Measurements from ENCODE around the gene RPS23.

RPS23 gene

DNA sequence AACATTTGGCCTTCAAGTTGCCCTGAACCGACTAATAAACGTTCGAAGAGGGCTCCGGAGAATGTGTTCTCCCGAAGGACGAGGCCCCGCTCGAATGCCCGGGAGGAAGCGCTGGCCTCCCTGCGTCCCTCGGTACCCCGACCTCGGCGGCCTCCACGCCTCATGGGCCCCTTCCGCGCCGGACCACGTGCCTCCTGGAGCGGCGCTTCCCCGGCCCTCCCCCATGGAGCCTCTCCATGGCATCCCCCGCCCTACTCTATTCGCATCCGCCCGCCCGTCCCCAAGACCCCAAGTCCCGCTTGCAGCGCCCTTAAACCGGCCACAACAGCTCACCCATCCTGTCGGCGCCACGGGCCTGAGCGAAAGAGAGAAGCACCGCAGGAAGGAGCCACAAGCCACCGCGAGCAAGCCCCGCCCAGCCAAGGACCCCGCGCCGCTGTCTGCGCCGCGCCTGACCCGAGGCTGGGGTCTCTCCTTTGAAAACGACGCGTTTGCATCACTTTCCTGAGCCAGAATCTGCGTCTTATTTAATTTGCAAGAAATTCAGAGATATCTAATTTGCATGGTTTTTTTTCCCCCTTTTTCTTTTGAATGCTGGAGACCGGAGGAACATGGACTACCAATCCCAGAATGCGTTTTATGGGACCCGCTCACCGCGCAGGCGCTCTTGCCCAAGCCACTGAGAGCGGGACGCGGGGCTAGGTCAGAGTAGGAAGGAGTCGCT lies at the start of gene RPS23:
Gene RPS23, minus strand, starts transcription at position 368 of the 724 bp plus-strand sequence. Its CDS starts 31 bp downstream, at position 337.
- DNase-seq, result peak; percentile 85 to 88

DNA sequence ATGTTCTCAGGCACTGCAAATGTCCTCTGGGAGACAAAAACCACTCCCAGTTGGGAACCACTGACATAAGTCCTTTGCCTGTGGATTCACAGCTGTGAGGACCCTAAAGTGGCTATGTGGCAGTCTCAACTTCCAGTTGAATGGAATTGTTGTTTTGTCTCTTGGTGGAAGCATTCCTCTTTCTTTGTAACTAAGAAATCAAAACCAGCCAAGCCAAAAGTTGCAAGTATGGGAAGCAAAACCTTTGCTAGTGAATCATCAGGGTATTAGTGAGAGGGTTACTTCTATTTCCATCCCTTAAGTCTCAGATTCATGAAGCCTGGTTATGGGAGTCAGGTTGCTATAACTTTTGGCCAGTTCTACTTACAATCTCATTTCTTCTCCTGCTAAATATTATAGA lies 49.8 kb upstream of the RPS23 start:
- no peak for DNase-seq

DNA sequence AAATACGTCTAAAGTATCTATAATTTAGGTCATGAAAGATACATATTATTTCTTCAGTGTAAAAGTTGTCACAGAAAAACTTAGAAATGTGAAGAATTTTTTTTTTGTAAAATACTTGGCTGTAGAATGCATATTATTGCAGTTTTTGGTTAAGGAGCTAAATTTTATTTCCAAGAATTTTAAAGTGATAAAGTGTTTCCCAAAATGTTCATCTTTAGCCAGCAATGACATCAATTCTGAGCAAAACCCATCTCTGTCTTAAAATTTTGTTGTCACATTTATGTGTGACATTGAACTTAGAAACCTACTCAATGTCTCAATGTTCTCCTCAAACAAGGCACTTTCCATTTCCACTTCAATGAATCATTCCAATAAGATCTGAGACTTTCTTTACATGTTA lies 47.8 kb upstream of the RPS23 start:
- no peak for DNase-seq

DNA sequence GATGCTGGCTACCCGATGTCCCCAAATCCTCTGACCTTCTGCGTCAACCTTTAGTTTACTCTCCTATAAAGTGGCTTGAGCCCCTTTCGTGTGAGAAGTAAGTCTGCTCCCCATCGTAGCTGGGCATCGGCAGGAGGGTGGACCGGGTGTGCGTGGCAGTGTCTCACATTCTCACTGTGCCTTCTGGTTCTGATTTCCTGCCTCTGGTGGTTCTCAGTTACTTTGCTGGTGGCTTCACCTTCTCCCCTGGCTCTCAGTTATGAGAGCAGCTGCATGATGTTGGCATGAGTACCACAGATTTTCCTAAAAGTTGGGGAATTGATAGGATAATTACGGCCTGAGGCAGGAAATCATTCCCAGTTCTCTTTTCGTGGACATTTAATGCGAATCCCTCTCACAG lies 47.0 kb upstream of the RPS23 start:
- no peak for DNase-seq

DNA sequence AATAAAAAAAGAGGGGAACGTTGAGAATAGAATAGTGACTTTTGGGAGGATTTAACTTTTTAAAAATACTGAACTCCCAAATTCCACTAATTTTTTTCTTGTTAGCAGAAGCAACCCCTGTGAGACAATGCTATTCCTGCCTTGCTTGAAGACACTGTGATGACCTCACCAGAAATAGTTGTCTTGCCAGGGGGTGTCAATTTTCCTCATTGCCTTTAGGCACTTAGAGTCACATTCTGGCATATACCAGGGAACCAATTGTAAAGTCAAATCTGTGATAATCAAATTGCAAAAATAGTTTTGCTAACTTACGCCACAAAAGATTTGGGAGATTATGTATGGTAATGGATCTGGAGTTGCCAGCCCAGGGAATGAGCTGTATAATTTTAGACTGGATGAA lies 42.8 kb upstream of the RPS23 start:
- no peak for DNase-seq

DNA sequence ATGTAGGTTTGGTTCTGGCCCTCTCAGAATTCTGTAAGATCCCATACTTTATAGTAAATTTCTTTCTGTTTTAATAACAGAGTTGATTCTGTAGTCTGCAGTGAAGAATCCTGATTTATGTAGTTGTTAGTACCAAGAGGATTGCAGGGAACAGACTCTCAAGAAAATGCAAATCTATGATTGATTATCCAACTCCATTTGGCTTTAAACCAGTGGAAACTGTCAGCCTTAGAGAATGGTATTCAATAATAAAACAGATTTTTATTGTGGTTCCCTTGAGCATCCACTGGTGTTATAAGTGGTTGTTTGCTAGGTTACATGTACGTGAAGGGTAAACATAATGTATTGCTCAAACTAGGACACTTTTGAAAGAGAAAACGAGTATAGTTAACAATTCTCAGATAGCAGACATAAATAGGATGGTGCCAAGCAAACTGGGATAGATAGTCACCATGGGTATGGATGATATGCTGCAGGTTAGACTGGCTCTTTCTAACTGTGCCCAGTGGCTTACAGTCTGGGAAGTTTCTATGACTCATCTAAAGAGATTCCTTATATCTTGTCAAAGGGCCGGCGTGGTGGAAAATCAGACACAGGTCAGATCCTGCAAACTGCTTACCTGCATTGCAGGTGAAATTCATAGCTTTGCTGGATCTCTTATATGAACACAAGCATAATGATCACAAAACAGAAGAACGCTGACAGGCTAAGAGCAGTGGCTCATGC lies 41.7 kb upstream of the RPS23 start:
- no peak for DNase-seq

DNA sequence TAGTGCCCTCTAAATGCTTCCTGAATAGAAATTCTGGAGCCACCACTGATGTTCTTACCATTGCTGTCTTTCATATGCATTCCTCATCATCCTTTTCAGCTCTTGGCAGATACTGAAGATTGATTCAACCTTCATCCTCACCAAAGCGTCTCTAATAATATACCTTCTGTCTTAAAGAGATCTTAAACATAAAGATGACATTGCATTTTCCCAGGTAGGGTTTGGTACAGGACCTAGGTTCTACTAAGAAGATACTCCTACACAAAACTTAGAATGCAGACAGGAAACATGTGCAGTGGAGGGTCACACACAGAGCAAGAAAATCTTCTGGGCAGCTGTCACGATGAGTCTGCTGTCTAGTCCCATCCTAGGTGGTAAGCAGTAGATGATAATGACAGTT lies 41.0 kb upstream of the RPS23 start:
- DNase-seq, result no peak

DNA sequence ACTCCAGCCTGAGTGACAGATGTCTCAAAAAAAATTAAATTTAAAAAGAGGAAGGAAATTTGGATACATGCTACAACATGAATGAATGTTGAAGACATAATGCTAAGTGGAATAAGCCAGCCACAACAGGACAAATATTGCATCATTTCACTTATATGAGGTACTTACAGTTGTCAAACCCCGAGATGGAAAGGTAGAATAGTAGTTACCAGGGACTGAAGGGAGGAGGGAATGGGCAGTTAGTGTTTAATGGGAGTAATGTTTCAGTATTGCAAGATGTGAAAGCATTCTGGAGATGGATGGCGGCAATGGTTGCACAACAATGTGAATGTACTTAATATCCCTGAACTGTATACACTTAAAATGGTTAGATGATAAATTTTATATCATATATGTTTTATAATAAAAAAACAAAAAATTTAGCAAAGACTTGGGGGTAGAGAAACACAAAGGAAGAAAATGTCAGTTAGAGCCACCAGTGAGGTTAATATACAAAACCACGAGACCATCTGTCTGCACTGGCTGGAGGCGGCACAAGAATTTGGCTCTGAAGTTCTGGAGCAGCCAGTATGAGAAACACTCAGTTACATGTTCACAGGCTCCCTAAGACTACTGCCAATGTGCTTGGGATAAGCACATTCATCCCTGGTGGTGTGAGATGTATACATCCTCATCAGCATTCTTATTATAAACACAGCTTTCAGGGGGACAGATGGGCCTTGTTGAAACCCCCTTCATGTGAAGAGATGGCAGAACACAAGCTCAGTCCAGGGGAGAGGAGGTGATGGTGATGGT lies 37.0 kb upstream of the RPS23 start:
- no peak for DNase-seq

DNA sequence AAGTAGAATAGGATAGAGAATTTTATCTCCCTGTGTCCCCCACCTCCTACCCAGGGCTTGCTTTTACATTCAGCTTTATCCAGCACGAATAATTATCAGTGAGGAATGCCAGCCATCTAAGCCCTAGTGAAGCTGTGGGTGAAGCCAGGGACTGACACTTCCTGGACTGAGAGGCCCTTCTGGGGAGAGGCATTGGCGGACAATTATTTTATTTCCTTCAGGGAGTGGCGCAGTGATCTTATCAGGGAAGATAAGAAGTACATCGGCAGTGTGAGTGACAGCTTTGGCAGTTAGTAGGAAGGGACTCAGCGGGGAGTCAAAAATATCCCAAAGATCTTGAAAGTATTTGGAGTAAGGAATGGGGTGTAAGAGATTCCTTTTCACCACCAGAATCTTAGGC lies 34.9 kb upstream of the RPS23 start:
- no peak for DNase-seq

DNA sequence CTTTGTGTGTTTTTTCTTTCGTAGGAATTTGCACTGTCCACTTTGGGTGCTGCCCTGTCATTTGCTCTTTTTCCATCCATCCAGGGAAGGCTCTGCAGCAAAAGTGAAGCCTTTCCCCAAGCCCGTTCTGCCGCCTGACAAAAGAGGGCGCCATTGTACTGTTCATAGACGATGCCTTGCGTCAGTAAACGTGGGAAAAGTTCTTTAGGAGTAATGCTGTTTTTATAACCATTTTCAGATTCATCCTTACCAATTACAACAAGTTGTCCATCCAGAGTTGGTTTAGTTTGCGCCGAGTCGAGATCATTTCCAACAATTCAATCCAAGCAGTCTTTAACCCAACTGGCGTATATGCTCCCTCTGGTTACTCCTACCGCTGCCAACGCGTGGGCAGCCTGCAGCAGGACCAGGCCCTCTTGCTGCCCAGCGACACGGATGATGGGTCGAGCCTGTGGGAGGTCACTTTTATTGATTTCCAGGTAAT lies 34.3 kb upstream of the RPS23 start:
- peak in 1 of 2 donors; percentile 21 for DNase-seq

DNA sequence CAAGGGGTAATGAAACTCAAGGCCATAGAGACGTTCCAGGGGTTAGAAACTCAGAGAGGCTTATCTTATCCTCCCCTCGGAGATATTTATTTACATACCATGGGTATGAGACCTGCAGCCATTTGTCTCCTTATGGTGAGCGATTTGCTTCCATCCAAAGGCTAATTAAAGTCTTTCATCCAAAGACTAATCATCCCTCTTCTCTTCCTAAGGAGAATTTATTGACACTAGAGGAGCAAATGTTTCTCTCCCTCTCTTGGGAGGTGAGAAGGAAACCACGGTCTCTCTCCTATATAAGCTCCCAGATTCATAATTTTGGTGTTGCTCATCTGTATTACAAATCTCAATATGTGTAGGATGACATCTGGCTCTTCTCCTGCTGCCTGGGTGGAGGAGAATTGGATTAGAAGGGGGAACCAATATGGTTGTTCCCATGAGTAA lies 31.0 kb upstream of the RPS23 start:
- DNase-seq, result no peak

DNA sequence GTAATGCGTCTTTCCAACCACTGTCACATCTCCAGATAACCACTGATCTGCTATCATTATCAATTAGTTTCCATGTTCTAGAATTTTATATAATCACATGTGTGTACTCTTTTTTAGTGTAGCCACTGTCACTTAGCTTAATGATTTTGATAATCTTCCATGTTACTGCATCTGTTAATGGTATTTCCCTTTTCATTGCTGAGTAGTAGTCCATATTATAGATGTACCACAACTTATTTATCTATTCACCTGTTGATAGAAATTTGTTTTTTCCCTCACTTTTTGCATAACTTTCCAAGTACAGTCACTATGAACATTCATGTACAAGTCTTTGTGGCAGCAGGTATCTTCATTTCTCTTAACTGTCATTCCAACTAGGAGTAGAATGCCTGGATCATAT lies 30.3 kb upstream of the RPS23 start:
- no peak for DNase-seq

DNA sequence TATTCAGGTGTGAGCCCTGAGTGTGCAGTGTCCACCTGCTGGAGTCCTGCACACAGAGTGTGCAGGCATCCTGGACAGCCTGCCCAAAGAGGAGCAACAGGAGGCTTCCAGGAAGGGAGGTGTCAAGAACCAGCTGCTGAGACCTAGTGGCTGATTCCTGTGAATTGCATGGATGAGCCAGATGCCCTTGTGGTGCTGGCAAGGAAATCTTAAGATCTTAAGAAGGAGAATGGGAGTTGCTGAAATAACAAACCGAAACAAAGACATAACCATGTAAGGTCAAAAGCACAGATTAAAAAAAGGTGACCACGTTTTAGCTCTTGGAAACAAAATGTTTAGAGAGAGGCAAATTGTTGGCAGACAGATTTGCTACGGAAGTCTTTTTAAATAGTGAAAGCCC lies 29.3 kb upstream of the RPS23 start:
- DNase-seq, result no peak

DNA sequence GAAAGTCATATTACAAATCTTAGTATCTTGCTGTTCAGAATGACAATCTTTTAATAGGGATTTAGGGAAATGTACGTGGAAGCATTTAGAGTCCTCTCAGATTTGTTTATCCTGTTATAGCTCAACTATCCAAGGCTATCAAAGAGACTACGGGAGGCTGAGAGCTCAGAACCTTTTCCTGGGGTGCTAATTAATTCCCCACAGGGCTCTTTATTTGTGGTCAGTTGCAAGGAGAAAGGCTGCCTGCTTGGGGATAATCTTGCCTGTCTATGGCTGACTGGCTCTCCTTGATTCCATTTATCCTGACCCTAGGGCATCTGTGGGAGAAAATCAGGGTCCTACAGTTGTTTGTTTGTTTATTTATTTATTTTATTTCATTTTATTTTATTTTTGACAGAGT lies 28.0 kb upstream of the RPS23 start:
- no peak for DNase-seq

DNA sequence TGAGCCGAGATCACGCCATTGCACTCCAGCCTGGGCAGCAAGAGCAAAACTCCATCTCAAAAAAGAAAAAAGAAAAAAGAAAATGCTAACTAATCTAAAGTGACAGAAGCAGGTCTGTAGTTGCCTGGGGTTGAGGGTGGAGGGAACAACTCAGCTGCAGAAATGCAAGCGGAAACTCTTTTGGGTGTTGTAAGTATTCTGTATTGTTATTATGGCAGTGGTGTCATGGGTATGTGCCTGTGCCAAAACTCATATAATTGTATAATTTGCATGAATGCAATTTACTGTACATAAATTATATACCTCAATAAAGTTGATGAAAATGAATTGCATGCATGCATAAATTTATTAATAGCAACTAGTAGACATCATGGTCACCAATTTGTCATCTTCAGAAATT lies 23.0 kb upstream of the RPS23 start:
- no peak for DNase-seq

DNA sequence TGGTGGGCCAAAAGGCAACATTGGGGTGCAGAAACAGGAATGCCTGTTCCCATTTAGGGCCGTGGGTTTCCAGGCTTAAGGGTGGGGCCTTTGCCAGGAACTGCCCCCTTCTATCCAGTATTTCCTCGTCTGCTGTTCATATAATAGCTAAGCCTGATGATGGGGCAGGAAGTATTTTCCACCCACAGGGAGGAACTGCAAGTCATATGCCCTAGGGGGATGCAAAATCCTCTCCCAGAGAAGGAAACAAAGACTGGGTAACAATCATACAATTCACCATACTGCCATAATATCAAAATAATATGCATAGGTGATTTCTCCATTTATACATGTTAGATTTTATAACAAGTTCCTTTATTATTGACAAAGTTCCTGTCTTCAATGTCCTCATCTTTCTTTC lies 20.5 kb upstream of the RPS23 start:
- no peak for DNase-seq

DNA sequence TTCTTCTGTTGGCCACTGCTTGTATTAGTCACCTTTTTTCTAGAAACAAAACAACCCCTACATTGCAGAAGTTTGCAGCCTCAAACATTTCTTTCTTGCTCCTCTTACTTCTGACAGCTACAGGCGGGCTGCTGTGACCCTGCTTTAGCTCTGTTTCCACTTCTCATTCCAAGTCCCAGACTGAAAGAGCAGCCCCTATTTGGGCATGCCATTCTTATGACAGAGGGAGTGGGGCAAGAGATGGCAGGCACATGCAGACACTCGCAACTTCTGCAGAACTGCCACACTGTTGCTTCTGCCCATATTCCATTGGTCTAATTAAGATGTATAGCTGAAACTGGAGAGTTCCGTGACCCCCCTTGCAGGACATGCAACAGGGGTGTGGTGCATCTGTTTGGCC lies 19.6 kb upstream of the RPS23 start:
- DNase-seq, result no peak

DNA sequence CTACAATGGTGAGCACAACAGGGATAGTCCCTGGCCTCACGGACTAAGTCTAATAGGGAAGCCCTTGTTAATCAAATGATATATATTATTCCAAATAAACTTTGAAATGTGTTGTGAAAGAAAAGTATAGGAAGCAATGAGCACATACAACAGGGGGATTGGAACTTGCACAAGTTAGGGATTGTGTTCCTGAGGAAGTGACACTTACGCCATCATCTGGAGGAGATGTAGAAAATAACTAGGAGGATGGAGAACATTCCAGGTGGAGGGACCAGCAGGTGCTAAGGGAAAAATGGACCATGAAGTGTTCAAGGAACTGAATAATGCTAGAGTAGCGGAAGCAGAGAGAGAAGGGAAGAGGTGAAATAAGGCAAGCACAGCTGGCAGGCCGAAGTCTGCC lies 18.8 kb upstream of the RPS23 start:
- DNase-seq, result no peak

DNA sequence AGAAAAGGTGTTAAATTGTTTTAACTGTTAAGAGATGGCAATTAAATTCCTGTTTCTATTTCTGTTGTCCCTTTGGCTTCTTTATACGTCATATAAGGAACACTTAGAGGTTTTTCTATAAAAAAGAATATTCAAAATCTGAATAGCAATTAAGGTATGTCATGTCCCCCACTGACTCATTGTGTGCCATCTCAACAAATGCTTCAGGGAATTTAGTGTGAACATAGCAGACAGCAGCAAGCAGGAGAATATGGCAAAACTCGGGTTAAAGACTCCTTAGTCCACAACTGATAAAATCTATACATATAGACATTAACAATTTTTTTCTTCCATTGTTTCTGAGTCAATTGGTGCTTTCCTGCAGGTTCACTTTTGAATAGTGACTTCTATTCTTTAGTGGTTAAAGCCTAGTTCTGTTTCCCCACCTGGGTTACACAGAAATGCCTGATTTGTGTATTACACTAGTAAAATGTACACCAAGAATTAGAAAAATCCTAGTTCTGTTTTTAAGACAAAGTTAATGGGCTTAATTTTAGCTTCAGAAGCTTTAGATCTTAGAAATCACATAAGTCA lies 17.9 kb upstream of the RPS23 start:
- DNase-seq, result no peak

DNA sequence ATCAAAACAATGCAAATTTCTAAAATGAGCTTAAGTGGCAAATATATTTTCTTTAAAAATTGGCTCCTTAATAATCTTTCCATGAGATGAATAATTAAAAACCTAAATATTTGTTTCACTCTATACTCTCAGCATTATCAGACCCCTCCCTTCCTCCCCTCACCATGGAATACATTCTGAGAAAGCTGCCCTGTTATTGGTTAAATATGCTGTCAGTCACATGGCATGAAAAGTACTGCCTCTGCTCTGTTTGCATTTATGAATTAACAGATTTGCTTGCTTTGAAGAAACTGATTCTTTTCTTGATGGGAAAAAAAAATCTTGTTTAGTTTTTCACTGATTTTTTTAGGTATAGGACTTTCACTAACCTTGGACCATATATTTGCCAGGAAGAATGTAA lies 17.0 kb upstream of the RPS23 start:
- DNase-seq, result no peak

DNA sequence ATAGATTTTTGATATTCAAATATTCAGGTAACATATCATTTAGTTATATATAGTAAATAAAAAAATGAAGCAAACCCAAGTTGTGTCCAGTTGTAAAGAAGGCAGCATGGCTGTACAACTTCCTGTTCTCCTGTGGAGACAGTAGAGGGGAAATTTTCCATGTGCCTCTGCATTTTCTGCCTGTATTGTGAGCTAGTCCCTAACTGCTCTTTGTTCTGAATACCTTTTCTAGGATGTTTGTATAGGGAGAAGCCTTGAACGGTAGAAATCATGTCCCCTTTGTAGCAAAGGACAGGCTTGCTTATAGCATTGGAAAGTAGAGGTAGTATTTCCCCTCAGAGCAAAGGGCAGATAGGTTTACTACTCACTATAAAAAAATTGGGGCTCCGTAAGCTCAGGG lies 13.3 kb upstream of the RPS23 start:
- DNase-seq, result no peak

DNA sequence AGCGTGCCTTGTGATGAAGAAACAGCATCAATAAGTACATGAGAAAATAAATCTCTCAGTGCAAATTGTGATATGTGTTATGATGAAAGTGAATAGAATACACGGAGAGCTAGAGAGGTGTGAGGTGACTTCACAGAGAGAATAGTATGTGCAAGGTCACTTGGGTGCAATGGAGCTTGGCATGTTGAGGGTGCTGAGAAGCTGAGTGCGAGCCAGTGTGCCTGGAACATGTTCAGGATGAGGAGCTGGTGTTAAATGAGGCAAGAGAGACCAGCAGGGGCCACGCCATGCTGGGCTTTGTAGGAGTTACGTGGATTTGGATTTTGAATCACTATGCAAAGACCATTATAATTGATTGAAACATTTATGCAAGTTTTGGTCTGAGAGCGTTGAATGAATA lies 12.8 kb upstream of the RPS23 start:
- DNase-seq, result no peak

DNA sequence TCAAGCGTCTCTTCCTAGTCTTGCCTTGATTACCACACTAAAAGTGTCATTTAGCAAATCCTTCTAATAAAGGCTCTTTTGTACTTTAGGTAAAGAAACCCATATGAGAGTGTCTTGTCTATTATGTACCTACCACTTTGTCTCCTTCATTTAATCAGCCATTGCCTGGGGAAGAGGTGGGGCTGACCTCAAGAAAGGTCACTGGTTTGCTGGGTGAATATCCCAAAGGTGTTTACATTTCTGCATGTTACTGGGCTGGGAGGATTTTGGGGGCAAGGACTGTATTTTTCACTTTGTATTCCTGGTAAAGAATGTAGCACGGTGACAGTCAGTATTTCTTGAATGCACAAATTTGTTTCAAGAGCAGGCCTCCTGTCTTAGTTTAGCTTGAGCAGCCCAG lies 11.9 kb upstream of the RPS23 start:
- DNase-seq, result no peak

All from CD4-positive, alpha-beta T cell treated with Interferon alpha-2 for 1 hour (primary cell).